NCI-H187 (cell line): Measurements from ENCODE around the gene HOXD10.

Experiments used
- DNase-seq, 2 experiments: peaks; one replicate each; lab custom pipeline; 2025; lab: John Stamatoyannopoulos, UW

The HOXD10 gene

GRCh38 chr2:176136374-176137251 is 20.0 kb downstream of the HOXD10 start:
- DNase-seq, result no peak

- DNase-seq, result no peak
These were observed 20.6 kb downstream of the HOXD10 start for GRCh38 chr2:176137252-176137580.

- no peak for DNase-seq
These were observed 21.3 kb downstream of the HOXD10 start for GRCh38 chr2:176137906-176138305.

- DNase-seq, result no peak
These were observed 21.9 kb downstream of the HOXD10 start for GRCh38 chr2:176138526-176138922.

- DNase-seq, result no peak
These were observed 22.5 kb downstream of the HOXD10 start for GRCh38 chr2:176138923-176139660.

- DNase-seq, result no peak
These were observed 23.3 kb downstream of the HOXD10 start for GRCh38 chr2:176139661-176140512.

GRCh38 chr2:176140513-176141317 is 24.1 kb downstream of the HOXD10 start:
- peak; percentile 45 to 74 for DNase-seq

GRCh38 chr2:176142281-176142680 is 25.7 kb downstream of the HOXD10 start:
- no peak for DNase-seq

- DNase-seq, result no peak
These were observed 28.7 kb downstream of the HOXD10 start for GRCh38 chr2:176145085-176145969.

- no peak for DNase-seq
These were observed 29.5 kb downstream of the HOXD10 start for GRCh38 chr2:176146101-176146500.

GRCh38 chr2:176146645-176147044 is 30.1 kb downstream of the HOXD10 start:
- DNase-seq, result no peak

GRCh38 chr2:176147210-176147799 is 30.7 kb downstream of the HOXD10 start:
- DNase-seq, result no peak

GRCh38 chr2:176147800-176148496 is 31.4 kb downstream of the HOXD10 start:
- DNase-seq, result no peak

GRCh38 chr2:176148751-176149421 is 32.3 kb downstream of the HOXD10 start:
- DNase-seq, result no peak

GRCh38 chr2:176149481-176149938 is 32.9 kb downstream of the HOXD10 start:
- DNase-seq, result no peak

- DNase-seq, result no peak
These were observed 33.5 kb downstream of the HOXD10 start for GRCh38 chr2:176149939-176150583.

- DNase-seq, result no peak
These were observed 34.2 kb downstream of the HOXD10 start for GRCh38 chr2:176150584-176151441.
